HG03045 (cell line): Measurements from ENCODE around the gene CLIC1.

Source experiments
- ATAC-seq: cut with Tn5 transposase; IDR thresholded peaks from one replicate; pipeline ENCODE4 v1.9.1; 2021; ENCODE audit warnings: mild to moderate bottlenecking, moderate library complexity; ENCODE audit not compliant: unreplicated experiment

The CLIC1 gene

DNA sequence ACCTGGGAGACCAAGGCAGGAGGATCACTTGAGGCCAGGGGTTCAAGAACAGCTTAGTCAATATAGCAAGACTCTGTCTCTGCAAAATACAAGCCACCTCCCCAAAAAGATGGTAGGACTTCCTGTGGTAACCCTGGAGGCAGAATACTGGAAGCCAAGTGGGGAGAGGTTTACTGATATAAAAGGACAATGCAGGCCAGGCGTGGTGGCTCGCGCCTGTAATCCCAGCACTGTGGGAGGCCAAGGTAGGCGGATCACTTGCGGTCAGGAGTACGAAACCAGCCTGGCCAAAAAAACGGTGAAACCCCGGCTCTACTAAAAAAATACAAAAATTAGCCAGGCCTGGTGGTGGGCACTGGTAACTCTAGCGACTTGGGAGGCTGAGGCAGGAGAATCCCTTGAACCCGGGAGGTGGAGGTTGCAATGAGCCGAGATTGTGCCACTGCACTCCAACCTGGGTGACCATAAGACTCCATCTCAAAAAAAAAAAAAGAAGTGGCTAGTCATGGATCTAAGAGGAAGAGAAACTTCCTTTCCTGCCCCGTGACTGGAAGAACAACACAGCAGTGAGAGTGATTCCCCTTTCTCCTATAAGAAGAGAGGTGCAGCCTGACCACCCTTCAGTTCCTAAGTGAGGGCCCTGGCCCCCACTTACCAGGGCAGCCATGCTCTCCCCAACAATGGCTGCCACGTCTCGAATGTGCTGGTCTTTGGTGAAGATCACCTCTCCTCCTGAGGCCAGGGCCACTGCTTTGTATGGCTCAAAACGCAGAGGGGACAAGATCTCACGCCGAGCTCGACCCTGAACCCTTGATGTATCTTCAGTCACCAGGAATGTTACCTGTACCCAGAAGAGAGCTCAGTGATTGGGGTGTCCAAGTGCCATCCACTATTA is 32.3 kb upstream of the CLIC1 start:
- ATAC-seq, result no peak

DNA sequence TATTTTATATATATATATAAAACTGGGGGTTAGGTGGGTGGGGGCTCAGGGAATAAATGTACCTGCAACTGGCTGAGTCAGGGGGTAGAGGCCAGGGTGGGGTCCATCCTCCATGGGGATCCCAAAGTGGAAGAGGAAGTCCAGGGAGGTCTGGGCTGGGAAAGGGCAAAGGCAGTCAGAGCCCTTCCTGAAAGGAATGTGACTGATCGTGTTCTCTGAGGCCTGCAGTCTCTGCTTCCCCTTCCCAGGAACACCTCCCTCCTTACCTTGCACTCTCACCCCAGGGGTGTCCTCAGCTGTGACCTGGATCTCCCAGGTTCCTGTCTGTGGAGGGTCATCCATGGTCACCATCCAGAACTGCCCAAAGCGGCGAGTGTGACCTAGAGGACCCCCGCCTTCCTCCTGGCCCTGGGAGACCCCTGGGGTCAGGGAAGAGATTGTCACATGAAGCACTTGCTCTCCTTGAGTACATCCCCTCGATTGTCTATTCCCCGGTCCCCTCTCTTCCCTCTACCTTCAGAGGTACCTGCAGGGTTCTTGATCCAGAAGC is 30.8 kb upstream of the CLIC1 start:
- ATAC-seq, result no peak

DNA sequence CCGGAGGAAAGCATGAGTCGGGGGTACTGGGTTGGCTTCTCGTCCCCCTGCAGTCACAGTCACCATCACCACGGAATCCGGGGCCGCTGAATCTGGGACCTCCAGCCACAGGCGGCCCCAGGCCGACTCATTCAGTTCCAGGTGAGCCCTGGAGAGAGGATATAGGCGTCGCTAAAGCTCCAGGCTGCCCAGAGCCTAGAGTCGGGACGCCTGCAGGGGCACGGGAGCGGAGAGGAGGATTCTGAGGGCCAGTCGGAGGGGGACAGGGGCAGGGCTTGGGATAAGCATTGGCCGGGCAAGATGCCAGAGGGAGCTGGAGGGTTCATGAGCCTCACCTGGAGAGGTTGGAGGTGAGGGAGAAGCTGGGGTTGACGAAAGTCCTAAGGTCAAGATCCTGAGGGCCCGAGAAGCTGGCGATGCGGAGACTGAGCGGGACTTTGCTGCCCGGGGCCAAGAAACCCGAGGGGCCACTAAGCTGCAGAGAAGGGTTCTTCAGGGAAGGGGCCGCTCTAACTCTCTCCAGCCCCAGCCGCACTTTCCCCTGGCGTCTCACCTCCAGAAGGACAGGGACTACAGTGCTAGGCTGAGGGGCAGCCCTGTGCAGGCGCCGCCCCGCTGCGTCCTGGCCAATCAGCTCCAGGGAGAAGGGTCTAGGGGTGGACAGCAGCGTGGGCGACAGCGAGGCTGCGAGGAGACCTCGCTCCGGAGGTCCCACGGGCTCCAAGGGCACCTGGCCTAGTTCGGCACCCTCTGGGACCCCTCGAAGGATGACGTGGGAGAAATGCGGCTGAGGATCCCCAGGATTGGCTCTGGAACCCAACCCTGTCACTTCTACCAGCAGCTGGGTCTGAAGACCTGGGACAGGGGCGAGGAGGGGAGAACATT is 29.8 kb upstream of the CLIC1 start:
- ATAC-seq, result no peak

DNA sequence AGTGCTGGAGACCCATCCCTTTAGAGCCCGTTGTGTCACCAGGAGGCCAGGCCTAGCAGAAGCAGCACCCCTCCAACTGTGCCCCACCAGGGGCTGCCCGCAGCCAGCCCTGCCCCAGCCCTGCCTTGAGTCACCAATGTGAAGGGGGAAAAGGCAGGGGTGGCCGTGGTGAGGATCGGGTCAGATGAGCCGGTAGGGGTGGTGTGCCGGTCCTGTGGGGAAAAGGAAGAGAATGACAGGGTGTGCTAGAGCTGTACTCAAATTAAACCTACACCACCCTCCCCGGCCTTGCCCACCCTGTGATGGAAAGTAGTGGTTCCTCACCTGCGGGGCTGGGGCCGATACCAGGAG is 29.2 kb upstream of the CLIC1 start:
- no peak for ATAC-seq

DNA sequence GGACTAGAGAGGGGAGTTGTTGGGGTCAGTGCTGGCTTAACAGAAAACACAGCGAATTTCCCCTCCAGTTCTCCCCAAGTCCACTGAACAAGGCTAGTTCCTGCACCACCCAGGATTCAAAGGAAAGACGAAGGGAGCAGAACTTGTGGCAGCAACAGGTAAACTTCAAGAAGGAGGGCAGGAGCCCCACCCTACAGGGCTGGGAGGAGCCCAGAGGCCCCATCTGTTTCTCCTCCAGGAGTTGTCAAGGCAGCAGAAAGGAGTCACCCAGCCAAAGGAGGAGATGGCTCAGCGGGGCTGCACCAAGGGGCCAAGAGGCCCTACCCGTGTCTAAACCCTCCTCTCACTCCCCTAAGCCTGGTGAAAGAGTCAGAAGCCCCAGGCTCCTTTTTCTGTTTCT is 27.9 kb upstream of the CLIC1 start:
- no peak for ATAC-seq

DNA sequence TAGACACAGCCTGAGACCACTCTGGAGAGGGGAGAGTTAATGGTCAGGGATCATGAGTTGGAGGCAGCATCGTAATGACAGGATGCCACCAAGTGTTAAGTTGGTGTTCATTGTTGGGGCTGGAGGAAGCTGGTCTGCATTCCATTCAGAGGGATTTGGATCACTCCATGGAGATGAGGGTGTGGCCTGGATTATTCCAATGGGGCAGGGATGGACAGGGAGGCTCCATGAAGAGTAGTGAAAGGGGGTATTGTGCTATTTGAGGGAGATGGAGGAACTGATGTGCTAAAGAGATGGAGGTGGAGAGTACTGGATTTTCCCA is 27.2 kb upstream of the CLIC1 start:
- ATAC-seq, result no peak

DNA sequence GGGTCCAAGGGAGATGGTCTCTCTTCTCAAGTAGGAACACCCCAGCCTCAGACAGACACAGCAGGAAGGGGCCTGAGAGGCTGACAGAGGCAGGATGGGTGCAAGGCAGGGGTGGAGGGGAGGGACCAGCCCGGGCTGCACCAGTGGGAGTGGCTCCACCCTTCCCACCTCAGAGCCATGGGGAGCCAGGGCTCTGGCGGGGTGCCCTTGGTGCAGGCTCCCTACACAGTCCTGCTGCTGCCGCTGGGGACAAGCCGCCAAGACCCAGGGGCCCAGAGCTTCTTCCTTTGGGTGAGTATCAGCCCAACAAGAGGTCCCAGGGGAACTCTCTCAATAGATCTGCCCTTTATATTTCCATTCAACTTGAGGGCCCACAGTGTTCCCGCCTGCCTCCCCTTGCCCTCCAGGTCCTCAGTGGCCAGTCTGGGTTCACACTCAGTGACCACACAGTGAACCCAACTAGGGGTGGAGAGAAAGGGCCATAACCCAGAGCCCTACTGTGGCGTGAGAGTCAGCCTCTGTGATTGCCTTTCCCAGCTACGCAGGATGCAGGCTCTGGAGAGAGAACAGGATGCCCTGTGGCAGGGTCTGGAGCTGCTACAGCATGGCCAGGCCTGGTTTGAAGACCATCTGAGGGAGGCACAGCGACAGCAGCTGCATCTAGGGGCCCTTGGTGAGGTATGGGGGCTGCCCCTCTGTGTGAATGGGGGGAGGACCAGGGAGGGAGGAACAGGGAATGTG is 26.7 kb upstream of the CLIC1 start:
- ATAC-seq, result no peak

DNA sequence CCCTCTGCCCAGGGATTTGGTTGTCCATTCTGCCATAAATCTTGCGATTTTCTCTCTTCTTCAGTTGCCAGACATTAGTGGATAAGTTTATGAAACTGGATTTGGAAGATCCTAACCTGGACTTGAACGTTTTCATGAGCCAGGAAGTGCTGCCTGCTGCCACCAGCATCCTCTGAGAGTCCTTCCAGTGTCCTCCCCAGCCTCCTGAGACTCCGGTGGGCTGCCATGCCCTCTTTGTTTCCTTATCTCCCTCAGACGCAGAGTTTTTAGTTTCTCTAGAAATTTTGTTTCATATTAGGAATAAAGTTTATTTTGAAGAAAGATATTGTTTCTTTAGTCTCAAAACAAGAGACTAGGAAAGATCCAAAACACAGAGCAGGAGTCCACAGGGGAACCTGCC is 26.0 kb upstream of the CLIC1 start, which contains the start of gene SAPCD1:
SAPCD1 (plus strand) TSS at position 301 of the 400 bp plus-strand sequence. CDS start 399 bp downstream, outside the sequence.
- no peak for ATAC-seq

DNA sequence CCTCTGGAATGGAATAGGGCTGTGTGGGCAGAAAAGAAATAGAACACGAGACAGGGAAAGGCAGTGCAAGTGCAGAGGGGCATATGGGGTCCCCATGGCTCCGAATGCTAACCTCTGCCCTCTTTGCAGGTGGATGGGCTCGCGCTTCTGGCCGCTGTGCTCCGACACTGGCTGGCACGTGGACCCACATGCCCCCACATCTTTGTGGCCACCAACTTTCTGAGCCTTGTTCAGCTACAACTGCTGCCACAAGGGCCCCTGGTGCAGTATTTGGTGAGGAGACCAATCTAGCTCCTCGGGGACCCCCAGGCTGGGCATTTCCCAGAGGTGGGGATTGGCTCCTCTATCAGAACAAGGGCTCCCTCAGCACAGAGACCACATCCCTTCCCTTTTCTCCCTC is 25.0 kb upstream of the CLIC1 start:
- no peak for ATAC-seq

DNA sequence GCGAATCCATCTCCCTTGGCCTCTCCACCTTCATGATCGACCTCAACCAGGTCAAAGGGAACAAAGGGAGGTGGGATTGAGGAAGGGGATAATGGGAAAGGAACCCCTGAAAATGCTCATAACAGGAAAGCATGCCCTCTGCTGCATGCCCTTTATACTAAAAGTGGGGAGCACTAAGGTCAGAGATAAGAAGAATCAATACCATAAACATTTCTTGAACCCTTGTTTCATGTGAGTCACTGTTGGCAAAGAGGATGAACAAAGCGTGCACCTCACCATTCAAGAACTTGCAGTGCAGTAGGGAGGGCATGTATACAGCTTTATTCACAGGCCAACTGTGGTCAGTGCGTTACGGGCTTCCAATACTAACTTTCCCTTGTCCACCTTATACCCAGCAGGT is 24.5 kb upstream of the CLIC1 start:
- no peak for ATAC-seq

DNA sequence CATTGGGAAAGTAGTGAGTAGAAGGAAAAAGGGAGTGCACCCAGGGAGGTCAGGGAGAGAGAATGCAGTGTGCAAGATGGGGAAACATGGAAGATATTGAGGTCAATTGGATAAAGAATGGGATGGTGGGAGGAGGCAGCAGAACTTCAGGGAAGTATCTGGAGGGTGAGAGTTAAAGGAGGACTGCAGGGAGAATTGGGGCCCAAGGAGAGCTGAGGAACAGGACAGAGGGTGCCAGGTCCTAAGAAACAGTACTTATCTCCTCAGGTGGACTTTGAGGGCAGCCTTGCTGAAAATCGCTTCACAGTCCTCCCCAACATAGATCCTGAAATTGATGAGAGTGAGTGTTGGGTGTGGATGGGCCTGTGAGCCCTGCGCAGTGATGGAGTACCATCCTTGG is 22.0 kb upstream of the CLIC1 start:
- ATAC-seq, result no peak

DNA sequence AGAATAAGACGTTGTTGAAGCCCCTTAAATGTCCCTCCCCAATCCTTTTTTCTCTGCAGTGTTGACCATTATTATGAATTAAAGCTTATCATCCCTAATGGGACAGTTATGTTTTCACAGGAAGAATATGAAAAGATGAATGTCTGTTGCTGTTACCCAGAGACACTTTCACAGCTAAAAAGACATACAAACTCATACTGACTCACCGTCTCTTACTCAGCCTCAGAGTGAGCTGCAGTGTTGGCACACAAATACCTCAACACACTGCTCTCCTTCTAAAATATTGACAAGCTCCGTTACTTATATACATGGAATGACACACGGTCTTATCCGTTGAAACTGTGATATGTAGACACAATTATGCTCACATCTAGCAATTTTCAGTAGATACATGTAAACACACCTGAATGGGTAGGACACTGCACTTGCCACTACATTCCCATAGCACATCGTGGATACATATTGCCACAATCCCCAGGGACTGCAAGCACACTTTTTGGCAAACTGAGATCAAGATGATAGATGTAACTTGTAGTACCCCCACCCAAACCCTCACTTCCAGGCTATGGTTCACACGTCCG is 16.5 kb upstream of the CLIC1 start:
- ATAC-seq, result no peak

DNA sequence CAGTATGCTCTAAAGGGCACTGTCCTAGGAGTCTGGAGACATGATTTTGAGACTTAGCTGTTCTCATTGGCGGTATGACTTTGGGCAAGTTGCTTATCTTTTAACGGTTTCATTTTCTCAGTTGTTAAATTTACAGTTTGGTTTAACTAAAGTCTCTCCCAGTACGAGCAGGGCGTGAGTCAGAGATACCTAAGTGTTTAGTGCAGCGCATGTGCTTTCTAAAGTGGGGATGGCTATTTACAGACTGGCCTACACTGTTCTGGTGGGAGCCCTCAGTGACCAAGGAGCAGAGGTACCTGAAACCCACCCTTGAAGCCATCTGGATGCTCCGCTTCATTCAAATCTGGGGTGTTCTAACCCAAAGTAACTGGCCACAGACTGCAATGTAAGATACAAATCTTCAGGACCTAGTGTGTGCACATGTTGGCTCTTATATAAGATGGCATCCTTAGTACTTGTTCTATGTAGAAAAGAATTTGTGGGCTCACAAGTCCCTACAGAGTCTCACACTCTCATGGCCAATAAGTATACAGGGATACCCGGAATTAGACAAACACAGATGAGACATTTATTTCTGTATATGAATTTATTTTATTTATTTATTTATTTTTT is 14.2 kb upstream of the CLIC1 start:
- no peak for ATAC-seq

DNA sequence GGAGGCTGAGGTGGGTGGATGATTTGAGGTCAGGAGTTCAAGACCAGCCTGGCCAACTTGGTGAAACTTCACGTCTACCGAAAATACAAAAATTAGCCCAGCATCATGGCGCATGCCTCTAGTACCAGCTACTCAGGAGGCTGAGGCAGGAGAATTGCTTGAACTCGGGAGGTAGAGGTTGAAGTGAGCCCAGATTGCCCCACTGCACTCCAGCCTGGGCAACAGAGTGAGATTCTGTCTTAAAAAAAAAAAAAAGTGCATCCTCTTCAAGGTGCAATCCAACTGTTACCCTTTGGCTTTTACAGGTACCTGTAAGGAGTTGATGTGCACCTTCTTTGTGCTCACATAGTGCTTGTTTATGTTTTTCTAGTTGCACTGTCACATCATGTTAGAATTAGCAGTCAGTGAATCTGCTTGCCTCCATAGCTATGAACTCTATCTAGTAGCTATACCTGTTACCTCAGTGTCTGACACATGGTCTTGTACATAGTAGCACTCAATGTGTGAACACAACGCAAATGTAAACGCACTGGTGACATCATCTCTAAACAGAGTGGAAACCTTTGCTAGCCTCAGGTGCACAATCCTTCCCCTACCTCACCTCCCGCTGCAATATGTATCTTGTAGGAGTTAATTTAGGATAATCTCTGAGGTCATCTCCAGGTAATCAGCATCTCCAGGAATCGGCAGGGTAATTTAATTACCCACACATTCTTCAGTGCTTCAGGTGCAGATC is 13.1 kb upstream of the CLIC1 start:
- no peak for ATAC-seq

DNA sequence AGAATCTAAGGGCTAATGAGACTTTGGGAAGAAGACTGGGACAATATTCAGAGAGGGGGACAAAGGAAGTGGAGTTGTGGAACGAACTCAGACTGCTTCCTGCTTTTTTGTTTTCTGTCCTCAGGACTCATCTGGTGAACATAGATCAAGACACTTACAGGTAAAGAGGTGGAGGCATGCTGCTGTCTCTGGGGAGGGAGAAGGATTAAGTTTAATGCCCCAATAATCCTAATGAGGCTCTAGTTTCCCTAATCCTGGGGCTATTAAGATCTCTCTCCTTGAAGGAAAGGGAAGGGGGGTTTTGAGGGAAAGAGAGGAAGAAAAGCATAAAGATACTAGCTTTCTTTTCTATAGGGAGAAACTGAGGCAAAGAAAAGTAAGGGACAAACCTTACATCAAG is 8.1 kb upstream of the CLIC1 start:
- no peak for ATAC-seq

DNA sequence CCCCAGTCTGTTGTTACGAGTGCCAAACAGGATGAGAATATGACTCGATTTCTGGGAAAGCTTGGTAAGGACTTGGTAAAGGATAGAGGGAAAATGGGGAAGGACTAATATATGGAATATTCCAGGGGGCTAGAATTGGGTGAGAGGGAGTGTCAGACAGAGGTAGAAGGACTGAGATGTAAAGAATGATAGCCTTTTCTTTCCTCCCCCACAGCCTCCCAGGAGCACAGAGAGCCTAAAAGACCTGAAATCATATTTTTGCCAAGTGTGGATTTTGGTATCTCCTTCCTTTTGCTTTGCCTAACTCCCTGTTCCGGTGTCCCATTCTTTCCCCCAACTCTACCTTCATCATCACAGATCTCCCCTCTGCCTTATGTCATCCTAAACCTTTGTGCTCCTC is 6.6 kb upstream of the CLIC1 start:
- no peak for ATAC-seq

DNA sequence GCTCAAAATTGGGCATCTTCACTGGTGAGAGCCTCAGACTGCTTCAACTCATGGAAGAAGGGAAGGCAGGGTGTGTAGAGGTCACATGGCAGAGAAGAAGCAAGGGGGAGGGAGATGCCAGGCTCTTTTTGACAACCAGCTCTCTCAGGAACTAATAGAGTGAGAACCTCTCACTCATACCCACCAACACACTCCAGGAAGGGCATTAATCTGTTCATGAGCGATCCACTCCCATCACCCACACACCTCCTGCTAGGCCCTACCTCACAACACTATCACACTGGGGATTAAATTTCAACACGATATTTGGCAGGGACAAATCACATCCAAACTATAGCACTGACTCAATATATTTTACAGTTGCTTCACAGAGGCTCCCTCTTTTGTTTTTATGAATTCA is 5.5 kb upstream of the CLIC1 start:
- no peak for ATAC-seq

DNA sequence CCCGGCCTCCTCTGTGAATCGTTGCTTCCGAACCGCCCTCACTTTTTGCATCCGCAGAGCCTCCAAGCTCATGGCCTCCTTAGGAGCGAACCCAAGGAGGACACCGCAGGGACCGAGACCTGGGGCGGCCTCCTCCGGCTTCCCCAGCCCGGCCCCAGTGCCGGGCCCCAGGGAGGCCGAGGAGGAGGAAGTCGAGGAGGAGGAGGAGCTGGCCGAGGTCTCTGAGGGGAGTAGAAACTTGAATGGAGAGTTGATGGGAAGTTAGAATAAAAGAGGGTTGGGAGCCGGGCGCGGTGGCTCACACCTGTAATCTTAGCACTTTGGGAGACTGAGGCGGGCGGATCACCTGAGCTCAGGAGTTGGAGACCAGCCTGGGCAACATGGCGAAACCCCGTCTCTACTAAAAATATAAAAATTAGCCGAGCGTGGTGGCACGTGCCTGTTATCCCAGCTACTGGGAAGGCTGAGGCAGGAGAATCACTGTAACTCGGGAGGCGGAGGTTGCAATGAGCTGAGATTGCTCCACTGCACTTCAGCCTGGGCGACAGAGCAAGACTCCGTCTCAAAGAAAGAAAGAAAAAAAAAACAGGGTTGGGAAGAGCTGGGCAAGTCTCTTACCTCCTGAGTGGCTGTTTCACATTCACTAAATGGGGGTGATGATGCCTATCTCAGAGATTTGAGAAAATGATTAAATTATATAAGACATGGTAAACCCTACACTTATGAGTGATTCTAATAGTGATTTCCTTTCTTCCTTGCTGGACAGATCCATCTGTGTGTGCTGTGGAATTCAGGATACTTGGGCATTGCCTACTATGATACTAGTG is 4.3 kb upstream of the CLIC1 start:
- no peak for ATAC-seq
